ENCODE measurements around the gene HCFC1. TPM values are rescaled to one million over a fixed set of nuclear protein-coding genes. Genes with fewer than 3 reads are reported as not detected.

HCFC1 gene
- total RNA-seq, 2 experiments from 2014 or later: 45.9 to 50.2 TPM

DNA sequence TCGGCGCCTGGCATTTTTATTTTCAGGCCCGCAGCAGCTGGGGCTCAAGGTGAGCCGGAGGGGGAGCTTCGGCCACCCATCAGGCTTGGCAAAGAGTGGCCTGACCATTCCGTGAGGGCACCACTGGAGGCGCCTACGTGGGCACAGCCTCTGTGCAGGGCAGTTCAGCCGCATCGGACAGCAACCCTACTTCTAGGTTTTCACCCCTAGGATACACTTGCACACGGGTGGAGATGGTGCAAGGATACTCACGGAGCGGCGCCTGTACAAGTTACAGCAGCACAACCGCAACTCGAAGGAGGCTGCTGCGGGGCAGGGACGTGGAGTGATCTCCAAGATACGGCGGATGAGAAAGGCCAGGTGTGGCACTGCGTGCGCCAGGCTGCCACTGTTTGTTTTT lies 10.8 kb downstream of the HCFC1 start:
- no peaks in the 10 kb centered on the region for H3K4me1 Mint-ChIP-seq (ENCODE audit: low read depth)
- ATAC-seq (ENCODE audit: poor library complexity): no peak
- H3K4me3 Mint-ChIP-seq: no peak overlapping the region
- H3K9me3 Mint-ChIP-seq: no peaks in the 10 kb centered on the region
- H3K4me3 ChIP-seq (ENCODE audit: low read length): no peak overlapping the region
- DNase-seq: no peak
- TF ChIP-seq, protein P1, sequence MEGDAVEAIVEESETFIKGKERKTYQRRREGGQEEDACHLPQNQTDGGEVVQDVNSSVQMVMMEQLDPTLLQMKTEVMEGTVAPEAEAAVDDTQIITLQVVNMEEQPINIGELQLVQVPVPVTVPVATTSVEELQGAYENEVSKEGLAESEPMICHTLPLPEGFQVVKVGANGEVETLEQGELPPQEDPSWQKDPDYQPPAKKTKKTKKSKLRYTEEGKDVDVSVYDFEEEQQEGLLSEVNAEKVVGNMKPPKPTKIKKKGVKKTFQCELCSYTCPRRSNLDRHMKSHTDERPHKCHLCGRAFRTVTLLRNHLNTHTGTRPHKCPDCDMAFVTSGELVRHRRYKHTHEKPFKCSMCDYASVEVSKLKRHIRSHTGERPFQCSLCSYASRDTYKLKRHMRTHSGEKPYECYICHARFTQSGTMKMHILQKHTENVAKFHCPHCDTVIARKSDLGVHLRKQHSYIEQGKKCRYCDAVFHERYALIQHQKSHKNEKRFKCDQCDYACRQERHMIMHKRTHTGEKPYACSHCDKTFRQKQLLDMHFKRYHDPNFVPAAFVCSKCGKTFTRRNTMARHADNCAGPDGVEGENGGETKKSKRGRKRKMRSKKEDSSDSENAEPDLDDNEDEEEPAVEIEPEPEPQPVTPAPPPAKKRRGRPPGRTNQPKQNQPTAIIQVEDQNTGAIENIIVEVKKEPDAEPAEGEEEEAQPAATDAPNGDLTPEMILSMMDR (IDR thresholded peaks at IDR 0.05): no peak
- H3K9me3 ChIP-seq (ENCODE audit: control insufficient read depth in 1 of 2, insufficient read depth in 1 of 2, low read length in 2 of 2): no peaks in the 10 kb centered on the region
- H3K27me3 Mint-ChIP-seq: no peaks in the 10 kb centered on the region
- POLR2A ChIA-PET: no interaction called here
- H3K36me3 Mint-ChIP-seq (ENCODE audit: low read depth): peaks cover 46% of the 10 kb centered on the region
- H3K27ac Mint-ChIP-seq: no peak overlapping the region
- H3K27ac ChIP-seq (ENCODE audit: low read depth in 1 of 2, low read length in 2 of 2): no peak overlapping the region
- H3K4me1 ChIP-seq (ENCODE audit: insufficient read depth, low read length): peaks cover 17% of the 10 kb centered on the region
- intact Hi-C loops (cut with DNase I, micrococcal nuclease): no loop called here
- CTCF ChIA-PET: no interaction called here
- H3K27me3 ChIP-seq (ENCODE audit: control insufficient read depth in 1 of 2, insufficient read depth in 2 of 2, low read length in 2 of 2): no peaks in the 10 kb centered on the region
- peaks cover 83% of the 10 kb centered on the region for H3K36me3 ChIP-seq (ENCODE audit: insufficient read depth, low read length)

DNA sequence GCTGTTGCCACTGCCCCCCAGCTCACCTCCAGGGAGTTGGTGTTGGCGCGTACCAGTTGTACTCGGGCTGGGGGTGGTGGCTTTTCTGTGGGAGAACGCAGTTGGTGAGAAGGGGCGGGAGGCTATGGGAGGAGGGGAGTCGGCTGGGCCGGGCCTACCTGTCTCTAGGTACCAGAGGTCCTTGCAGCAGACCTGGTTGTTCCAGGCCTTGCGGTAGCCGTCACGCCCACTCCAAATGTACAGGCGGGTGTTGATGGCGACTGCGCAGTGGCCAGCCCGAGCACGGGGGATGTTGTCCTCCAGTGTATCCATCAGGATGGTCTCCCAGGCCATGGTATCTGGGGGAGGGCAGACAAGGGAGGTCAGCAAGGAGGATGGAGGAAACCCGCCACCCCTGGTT lies 11.5 kb downstream of the HCFC1 start:
- CTCF ChIA-PET: no interaction called here
- H3K9me3 Mint-ChIP-seq: no peaks in the 10 kb centered on the region
- Histone ChIP-seq H3K4me1 (ENCODE audit: insufficient read depth, low read length) (peaks cover 10% of the 10 kb centered on the region), H3K36me3 (ENCODE audit: insufficient read depth, low read length) (peaks cover 91% of the 10 kb centered on the region), H3K27me3 (ENCODE audit: control insufficient read depth in 1 of 2, insufficient read depth in 2 of 2, low read length in 2 of 2) (no peaks in the 10 kb centered on the region), H3K4me3 (ENCODE audit: low read length) (no peak overlapping the region), H3K27ac (ENCODE audit: low read depth in 1 of 2, low read length in 2 of 2) (no peak overlapping the region), H3K9me3 (ENCODE audit: control insufficient read depth in 1 of 2, insufficient read depth in 1 of 2, low read length in 2 of 2) (no peaks in the 10 kb centered on the region)
- POLR2A ChIA-PET: no interaction called here
- H3K27ac Mint-ChIP-seq: no peak overlapping the region
- no peaks in the 10 kb centered on the region for H3K27me3 Mint-ChIP-seq
- H3K36me3 Mint-ChIP-seq (ENCODE audit: low read depth): peaks cover 49% of the 10 kb centered on the region
- TF ChIP-seq, protein P1 (IDR thresholded peaks at IDR 0.05): no peak
- H3K4me1 Mint-ChIP-seq (ENCODE audit: low read depth): no peaks in the 10 kb centered on the region
- no peak overlapping the region for H3K4me3 Mint-ChIP-seq
- DNase-seq (no peak), ATAC-seq (ENCODE audit: poor library complexity) (no peak)
- intact Hi-C loops (cut with DNase I, micrococcal nuclease): no loop called here

DNA sequence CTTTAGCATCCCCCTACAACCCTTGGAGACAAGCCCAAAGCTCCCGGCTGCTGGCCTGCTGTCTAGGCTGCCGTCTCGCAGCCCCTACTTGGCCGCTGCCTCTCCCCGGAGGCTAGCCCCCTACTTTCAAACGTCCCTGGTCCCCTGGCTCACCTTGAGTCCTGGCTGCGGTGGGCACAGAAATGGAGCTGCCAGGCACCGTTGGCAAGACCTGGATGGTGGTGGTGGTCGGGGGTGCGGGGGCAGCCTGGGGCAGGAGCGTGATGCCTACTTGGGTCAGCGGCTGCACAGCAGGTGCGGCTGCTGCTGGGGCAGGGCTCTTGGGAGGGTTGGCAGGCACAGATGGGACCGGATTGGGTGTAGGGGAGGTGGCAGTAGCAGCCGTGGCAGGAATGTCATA lies 12.0 kb downstream of the HCFC1 start:
- Mint-ChIP-seq H3K27me3 (no peaks in the 10 kb centered on the region), H3K27ac (no peak overlapping the region), H3K4me1 (ENCODE audit: low read depth) (no peaks in the 10 kb centered on the region), H3K36me3 (ENCODE audit: low read depth) (peaks cover 49% of the 10 kb centered on the region), H3K9me3 (no peaks in the 10 kb centered on the region), H3K4me3 (no peak overlapping the region)
- Histone ChIP-seq H3K27ac (ENCODE audit: low read depth in 1 of 2, low read length in 2 of 2) (no peak overlapping the region), H3K36me3 (ENCODE audit: insufficient read depth, low read length) (peaks cover 95% of the 10 kb centered on the region), H3K4me1 (ENCODE audit: insufficient read depth, low read length) (peaks cover 5% of the 10 kb centered on the region), H3K27me3 (ENCODE audit: control insufficient read depth in 1 of 2, insufficient read depth in 2 of 2, low read length in 2 of 2) (no peaks in the 10 kb centered on the region), H3K4me3 (ENCODE audit: low read length) (no peak overlapping the region), H3K9me3 (ENCODE audit: control insufficient read depth in 1 of 2, insufficient read depth in 1 of 2, low read length in 2 of 2) (no peaks in the 10 kb centered on the region)
- ChIA-PET POLR2A (no interaction called here), CTCF (no interaction called here)
- intact Hi-C loops (cut with DNase I, micrococcal nuclease): no loop called here
- no peak for DNase-seq
- no peak for ATAC-seq (ENCODE audit: poor library complexity)
- TF ChIP-seq, protein P1 (IDR thresholded peaks at IDR 0.05): no peak
